ENCODE measurements around the gene STX18.
"Not testable (repeated sequence)": the region's sequence is repeated elsewhere in the genome, so short reads cannot be mapped to it uniquely, and the experiment has no call there.

STX18 gene

GRCh38 chr4:4422117-4422516 is 119.7 kb downstream of the STX18 start:
- DNase-seq (ENCODE audit: low read depth in 2 of 2) = not testable (repeated sequence)

GRCh38 chr4:4421356-4421755 is 120.5 kb downstream of the STX18 start:
- DNase-seq (ENCODE audit: low read depth in 2 of 2) = no peak

GRCh38 chr4:4420421-4420820 is 121.4 kb downstream of the STX18 start:
- DNase-seq (ENCODE audit: low read depth in 2 of 2) = no peak

GRCh38 chr4:4419896-4420295 is 122.0 kb downstream of the STX18 start:
- no peak for DNase-seq (ENCODE audit: low read depth in 2 of 2)

GRCh38 chr4:4418676-4419390 is 123.0 kb downstream of the STX18 start:
- no peak for DNase-seq (ENCODE audit: low read depth in 2 of 2)

- DNase-seq (ENCODE audit: low read depth in 2 of 2) = no peak
These were observed 124.0 kb downstream of the STX18 start for GRCh38 chr4:4417886-4418285.

- DNase-seq (ENCODE audit: low read depth in 2 of 2) = no peak
These were observed 124.9 kb downstream of the STX18 start for GRCh38 chr4:4416981-4417380.

GRCh38 chr4:4415806-4416805 is 125.7 kb downstream of the STX18 start:
- DNase-seq (ENCODE audit: low read depth in 2 of 2) = no peak

GRCh38 chr4:4415107-4415805 is 126.6 kb downstream of the STX18 start:
- DNase-seq (ENCODE audit: low read depth in 2 of 2) = no peak

- DNase-seq (ENCODE audit: low read depth in 2 of 2) = no peak
These were observed 128.0 kb downstream of the STX18 start for GRCh38 chr4:4413806-4414205.

GRCh38 chr4:4413373-4413725 is 128.5 kb downstream of the STX18 start:
- no peak for DNase-seq (ENCODE audit: low read depth in 2 of 2)

- DNase-seq (ENCODE audit: low read depth in 2 of 2) = no peak
These were observed 129.0 kb downstream of the STX18 start for GRCh38 chr4:4412641-4413372.

- DNase-seq (ENCODE audit: low read depth in 2 of 2) = no peak
These were observed 129.9 kb downstream of the STX18 start for GRCh38 chr4:4411906-4412305.

GRCh38 chr4:4410271-4410670 is 131.6 kb downstream of the STX18 start:
- DNase-seq (ENCODE audit: low read depth in 2 of 2) = no peak

- DNase-seq (ENCODE audit: low read depth in 2 of 2) = no peak
These were observed 132.3 kb downstream of the STX18 start for GRCh38 chr4:4409416-4410115.

GRCh38 chr4:4408576-4409335 is 133.1 kb downstream of the STX18 start:
- no peak for DNase-seq (ENCODE audit: low read depth in 2 of 2)

- DNase-seq (ENCODE audit: low read depth in 2 of 2) = no peak
These were observed 133.7 kb downstream of the STX18 start for GRCh38 chr4:4408132-4408523.

- no peak for DNase-seq (ENCODE audit: low read depth in 2 of 2)
These were observed 134.3 kb downstream of the STX18 start for GRCh38 chr4:4407299-4408131.
